Measurements from ENCODE around the gene HTT.

DNA sequence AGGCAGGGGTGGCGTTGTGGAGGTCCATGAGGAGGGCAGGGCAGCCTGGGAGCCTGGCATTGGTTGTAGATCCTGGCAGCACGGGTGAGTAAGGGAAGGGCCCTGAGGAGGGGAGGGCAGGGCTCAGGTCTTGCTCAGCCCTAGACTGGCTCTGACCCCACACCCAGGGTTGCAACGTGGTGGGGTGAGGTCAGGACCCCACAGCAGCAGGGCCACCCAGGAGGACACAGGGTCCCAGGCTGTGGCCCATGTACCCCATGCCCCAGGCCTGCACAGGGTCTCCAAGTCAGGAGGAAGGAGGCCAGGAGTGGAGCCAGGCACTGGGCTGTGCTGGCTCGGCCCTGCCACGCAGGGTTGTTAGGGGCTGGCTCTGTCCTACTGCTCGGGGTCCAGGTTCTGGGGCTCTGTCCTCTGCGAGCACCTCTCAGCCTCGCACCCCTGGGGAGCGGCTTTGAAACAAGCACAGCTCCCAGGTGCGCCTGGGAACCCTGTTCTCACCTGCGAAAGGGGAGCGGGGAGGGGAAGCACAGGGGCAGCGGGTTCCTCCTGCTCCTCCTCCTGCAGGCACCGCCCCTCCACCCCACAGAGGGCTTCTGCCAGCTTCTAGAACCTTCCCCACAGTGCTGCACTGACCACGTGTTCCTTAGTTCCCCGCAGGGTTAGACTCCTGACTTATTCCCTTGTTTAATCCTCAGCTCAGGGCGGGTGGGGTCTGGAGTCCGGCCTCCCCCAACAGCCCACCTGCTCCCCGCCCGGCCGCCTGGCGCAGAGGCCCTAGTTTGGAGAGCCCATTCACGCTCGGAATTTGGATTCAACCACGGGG is 194.8 kb downstream of the HTT start:
- TF ChIP-seq CTCF (IDR thresholded peaks at IDR 0.05) (no peak), POLR2A (IDR thresholded peaks at IDR 0.05) (no peak), POLR2AphosphoS5 (IDR thresholded peaks at IDR 0.05) (no peak), EP300 (IDR thresholded peaks at IDR 0.05) (no peak)
